ENCODE measurements around the gene DISP2. TPM values are rescaled to one million over a fixed set of nuclear protein-coding genes. Genes with fewer than 3 reads are reported as not detected.

DISP2 gene
- total RNA-seq, 1 experiment from 2014 or later = 0.35 TPM

GRCh38 chr15:40412095-40412759, 54.2 kb downstream of the DISP2 start:
- H3K9me3 ChIP-seq (ENCODE audit: insufficient read depth, low read depth) = no peaks in the 10 kb centered on the region
- BruUV-seq (replicated peaks) = no TSS peak

GRCh38 chr15:40413036-40413435, 55.0 kb downstream of the DISP2 start:
- no peaks in the 10 kb centered on the region for H3K4me1 ChIP-seq (replicated peaks; ENCODE audit: insufficient read depth)
- POLR2A ChIA-PET (ENCODE audit: unreplicated experiment) = no interaction called here

More at GRCh38 chr15:40412095-40412759, 54.2 kb downstream of the DISP2 start:
- Histone ChIP-seq H2AFZ (no peak overlapping the region), H3K79me2 (ENCODE audit: low read depth) (peaks cover 12% of the 10 kb centered on the region), H3K36me3 (ENCODE audit: low read depth) (peaks cover 12% of the 10 kb centered on the region; the same call in 1 of the 2 replicates), H3F3A (ENCODE audit: insufficient read depth, low read depth) (no peaks in the 10 kb centered on the region; the same call in 1 of the 2 replicates), H3K27ac (no peak overlapping the region), H3K9me2 (ENCODE audit: insufficient read depth) (no peaks in the 10 kb centered on the region), H3K4me2 (no peak overlapping the region), H3K4me1 (replicated peaks; ENCODE audit: insufficient read depth) (peaks cover 2% of the 10 kb centered on the region; the same call in 1 of the 2 replicates), H3K27me3 (ENCODE audit: insufficient read depth, low read depth) (no peaks in the 10 kb centered on the region), H3K4me3 (no peak overlapping the region), H4K20me1 (ENCODE audit: insufficient read depth) (no peaks in the 10 kb centered on the region)
- no peak for DNase-seq
- CTCF ChIA-PET = no interaction called here
- TF ChIP-seq EZH2 (IDR thresholded peaks at IDR 0.05; ENCODE audit: low read depth) (no peak), CTCF (conservative IDR thresholded peaks at IDR 0.05) (no peak)
- intact Hi-C loops (cut with micrococcal nuclease; ENCODE audit: unreplicated experiment) = no loop called here
- POLR2A ChIA-PET (ENCODE audit: unreplicated experiment) = no interaction called here

GRCh38 chr15:40414816-40415215, 56.8 kb downstream of the DISP2 start:
- H3K9me2 ChIP-seq (ENCODE audit: insufficient read depth) = no peaks in the 10 kb centered on the region
- H3K79me2 ChIP-seq (ENCODE audit: low read depth) = no peaks in the 10 kb centered on the region
- H3K27ac ChIP-seq = no peak overlapping the region
- H2AFZ ChIP-seq = no peak overlapping the region
- POLR2A ChIA-PET (ENCODE audit: unreplicated experiment) = no interaction called here
- no peak for DNase-seq
- no peak overlapping the region for H3K4me2 ChIP-seq
- no peak for TF ChIP-seq EZH2 (IDR thresholded peaks at IDR 0.05; ENCODE audit: low read depth)
- TF ChIP-seq CTCF (conservative IDR thresholded peaks at IDR 0.05) = no peak
- H3K4me1 ChIP-seq (replicated peaks; ENCODE audit: insufficient read depth) = no peaks in the 10 kb centered on the region
- no peaks in the 10 kb centered on the region for H3K9me3 ChIP-seq (ENCODE audit: insufficient read depth, low read depth)
- no TSS peak for BruUV-seq (replicated peaks)
- H3K27me3 ChIP-seq (ENCODE audit: insufficient read depth, low read depth) = no peaks in the 10 kb centered on the region
- H3K4me3 ChIP-seq = no peak overlapping the region
- intact Hi-C loops (cut with micrococcal nuclease; ENCODE audit: unreplicated experiment) = no loop called here
- H4K20me1 ChIP-seq (ENCODE audit: insufficient read depth) = no peaks in the 10 kb centered on the region
- peaks cover 3% of the 10 kb centered on the region; the same call in 1 of the 2 replicates for H3F3A ChIP-seq (ENCODE audit: insufficient read depth, low read depth)
- H3K36me3 ChIP-seq (ENCODE audit: low read depth) = peaks cover 12% of the 10 kb centered on the region; the same call in 1 of the 2 replicates
- CTCF ChIA-PET = no interaction called here

More at GRCh38 chr15:40413036-40413435, 55.0 kb downstream of the DISP2 start:
- H3K9me3 ChIP-seq (ENCODE audit: insufficient read depth, low read depth) = no peaks in the 10 kb centered on the region
- DNase-seq = no peak
- intact Hi-C loops (cut with micrococcal nuclease; ENCODE audit: unreplicated experiment) = no loop called here
- H3K4me3 ChIP-seq = no peak overlapping the region
- H3F3A ChIP-seq (ENCODE audit: insufficient read depth, low read depth) = no peaks in the 10 kb centered on the region; the same call in 1 of the 2 replicates
- CTCF ChIA-PET = no interaction called here
- 0 out of 2 replicates have a peak, but pooled peaks cover 4% of the 10 kb centered on the region for H3K79me2 ChIP-seq (ENCODE audit: low read depth)
- H2AFZ ChIP-seq = no peak overlapping the region
- H3K27me3 ChIP-seq (ENCODE audit: insufficient read depth, low read depth) = no peaks in the 10 kb centered on the region
- no peak overlapping the region for H3K4me2 ChIP-seq
- TF ChIP-seq EZH2 (IDR thresholded peaks at IDR 0.05; ENCODE audit: low read depth) = no peak
- TF ChIP-seq CTCF (conservative IDR thresholded peaks at IDR 0.05) = no peak
- BruUV-seq (replicated peaks) = no TSS peak
- H3K36me3 ChIP-seq (ENCODE audit: low read depth) = peaks cover 12% of the 10 kb centered on the region; the same call in 1 of the 2 replicates
- H4K20me1 ChIP-seq (ENCODE audit: insufficient read depth) = no peaks in the 10 kb centered on the region
- H3K27ac ChIP-seq = no peak overlapping the region
- H3K9me2 ChIP-seq (ENCODE audit: insufficient read depth) = no peaks in the 10 kb centered on the region
